Activated CD4-positive, CD25-positive, alpha-beta regulatory T cell (primary cell): ENCODE data around the gene LTA.

Experiments
- DNase-seq, 4 experiments: peaks; one replicate each; lab custom pipeline; 2025; lab: John Stamatoyannopoulos, UW

The LTA gene

GRCh38 chr6:31541658-31542521 lies 30.2 kb upstream of the LTA start, which contains the start of gene DDX39B:
Gene DDX39B, minus strand, starts transcription at chr6:31542003. Its CDS starts 1,471 bp downstream, at chr6:31540532.
- peak; percentile 73 to 87 (median 84) for DNase-seq

DNA sequence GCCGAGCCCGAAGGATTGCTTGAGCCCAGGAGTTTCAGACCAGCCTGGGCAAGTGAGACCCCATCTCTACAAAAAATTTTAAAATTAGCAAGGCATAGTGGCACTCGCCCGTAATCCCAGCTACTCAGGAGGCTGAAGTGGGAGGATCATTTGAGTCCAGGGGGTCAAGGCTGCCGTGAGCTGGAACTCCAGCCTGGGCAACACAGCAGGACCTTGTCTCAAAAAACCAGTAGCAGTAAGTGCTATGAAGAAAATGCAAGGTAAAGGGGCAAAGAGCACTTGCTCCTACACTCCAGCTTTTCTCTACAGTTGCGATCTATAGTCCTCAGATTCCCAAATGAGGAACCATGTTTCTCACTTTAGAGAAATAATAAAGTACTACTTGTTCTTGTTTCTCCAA lies 28.4 kb upstream of the LTA start:
- DNase-seq, result no peak

DNA sequence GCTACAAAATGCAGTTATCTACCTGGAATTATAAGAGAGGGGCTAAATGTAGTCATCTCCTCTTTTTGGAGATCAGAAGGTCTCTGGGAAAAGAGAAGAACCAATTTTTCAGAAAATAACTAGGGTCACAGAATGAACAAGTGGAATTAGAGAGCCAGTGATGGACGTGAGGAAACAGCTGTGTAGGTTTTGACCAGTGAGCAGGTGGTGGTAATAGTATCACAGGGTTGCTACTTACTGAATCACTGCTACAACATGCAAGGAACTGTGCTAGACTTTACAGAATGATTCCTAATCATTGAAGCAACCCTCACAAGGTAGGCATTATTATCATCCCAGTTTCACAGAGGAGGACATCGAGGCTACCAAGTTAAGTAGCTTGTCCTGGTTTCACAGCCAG lies 27.4 kb upstream of the LTA start:
- no peak for DNase-seq

DNA sequence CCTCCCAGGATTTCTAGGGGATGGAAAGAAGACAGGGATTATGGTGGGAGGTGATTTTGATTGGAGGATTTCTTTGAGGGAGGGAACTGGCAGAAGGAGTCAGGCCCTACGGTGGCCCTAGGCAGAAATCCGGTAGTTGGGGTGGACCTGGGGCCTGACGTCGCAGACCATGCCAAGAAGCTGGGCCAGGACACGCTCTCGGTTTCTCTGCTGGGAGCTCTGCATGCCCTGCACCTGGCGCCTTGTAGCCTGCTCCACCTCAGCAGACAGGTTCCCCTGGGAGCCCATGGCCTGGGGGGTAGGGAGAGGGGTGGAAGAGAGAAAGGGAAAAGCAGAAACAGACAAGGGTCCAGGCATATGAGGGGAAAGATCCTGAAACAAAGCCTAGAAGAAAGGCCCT lies 26.8 kb upstream of the LTA start:
- no peak for DNase-seq

DNA sequence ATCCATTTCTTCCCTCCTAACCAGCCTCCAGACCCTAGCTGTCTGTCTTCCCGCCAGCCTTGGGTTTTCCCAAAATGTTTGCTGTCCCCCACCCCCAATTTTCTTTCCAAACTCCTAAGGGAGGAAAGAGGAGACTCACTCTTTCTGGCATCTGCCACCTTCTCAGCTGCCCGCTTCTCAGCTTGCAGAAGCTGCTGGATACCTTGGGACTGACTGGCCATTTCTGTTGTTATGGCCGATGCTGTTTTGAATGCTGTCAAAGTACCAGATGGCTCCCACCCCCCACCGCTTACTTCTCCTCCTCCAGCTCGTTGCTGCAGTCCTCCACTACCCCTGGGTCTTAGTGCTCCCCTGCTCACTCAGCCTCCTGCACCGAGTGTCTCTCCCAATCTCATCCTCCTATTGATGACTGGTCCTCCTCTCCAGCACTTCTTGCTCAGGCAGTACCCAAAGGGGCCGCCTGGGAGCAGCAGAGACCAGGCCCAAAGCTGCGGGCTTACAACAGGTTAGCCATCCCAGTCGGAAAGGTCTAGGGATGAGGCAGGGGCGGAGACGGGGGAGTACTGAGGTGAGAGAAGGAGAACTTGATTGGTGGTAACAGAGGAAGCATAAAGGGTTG lies 25.6 kb upstream of the LTA start, which contains the start of gene ATP6V1G2:
Gene ATP6V1G2, minus strand, starts transcription at position 270 of the 619 bp plus-strand sequence. Its CDS starts 49 bp downstream, at position 221.
- peak; percentile 58 to 86 (median 68) for DNase-seq

- peak; percentile 54 to 76 (median 70) for DNase-seq
Observed at GRCh38 chr6:31546958-31547726, 24.9 kb upstream of the LTA start, which contains the start of gene NFKBIL1. Gene NFKBIL1, plus strand, starts transcription at chr6:31547608. Its CDS starts 87 bp downstream, at chr6:31547695.

- no peak for DNase-seq
Observed at GRCh38 chr6:31547727-31548543, 24.2 kb upstream of the LTA start.

- no peak for DNase-seq
Observed at GRCh38 chr6:31548544-31548873, 23.6 kb upstream of the LTA start.

DNA sequence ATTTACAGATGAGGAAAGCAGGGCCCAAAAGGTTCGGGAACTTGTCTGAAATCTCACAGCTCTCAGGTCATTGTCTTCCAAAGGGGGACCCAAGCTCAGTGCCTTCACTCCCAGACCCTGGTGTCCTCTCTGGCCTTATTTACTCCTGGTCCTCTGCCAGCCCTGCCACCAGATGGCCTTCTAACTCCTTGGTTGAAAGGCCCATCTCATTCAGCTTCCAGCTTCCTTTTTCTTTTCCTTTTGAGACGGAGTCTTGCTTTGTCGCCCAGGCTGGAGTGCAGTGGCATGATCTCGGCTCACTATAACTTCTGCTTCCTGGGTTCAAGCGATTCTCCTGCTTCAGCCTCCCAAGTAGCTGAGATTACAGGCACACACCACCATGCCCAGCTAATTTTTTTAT lies 20.7 kb upstream of the LTA start:
- peak; percentile 27 to 43 (median 42) for DNase-seq

DNA sequence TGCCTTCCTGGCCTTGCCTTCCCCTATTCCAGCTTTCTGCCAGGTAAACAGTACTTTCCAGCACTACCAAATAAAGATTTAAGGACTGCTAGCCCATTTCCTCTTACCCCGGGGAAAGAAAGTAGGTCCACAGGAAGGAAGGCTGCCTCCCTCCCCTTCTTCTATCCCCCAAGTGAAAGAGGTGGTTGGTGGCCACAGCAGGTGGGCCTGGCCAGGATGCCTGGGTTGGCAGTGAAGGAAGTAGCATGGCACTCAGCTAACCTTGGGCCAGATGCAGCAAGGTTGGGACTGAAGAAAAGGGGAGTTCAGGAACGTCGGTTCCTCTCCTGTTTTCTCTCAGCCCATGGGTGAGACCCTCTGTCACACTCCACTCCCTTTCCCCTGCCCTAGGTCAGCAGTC lies 15.8 kb upstream of the LTA start:
- DNase-seq, result no peak

DNA sequence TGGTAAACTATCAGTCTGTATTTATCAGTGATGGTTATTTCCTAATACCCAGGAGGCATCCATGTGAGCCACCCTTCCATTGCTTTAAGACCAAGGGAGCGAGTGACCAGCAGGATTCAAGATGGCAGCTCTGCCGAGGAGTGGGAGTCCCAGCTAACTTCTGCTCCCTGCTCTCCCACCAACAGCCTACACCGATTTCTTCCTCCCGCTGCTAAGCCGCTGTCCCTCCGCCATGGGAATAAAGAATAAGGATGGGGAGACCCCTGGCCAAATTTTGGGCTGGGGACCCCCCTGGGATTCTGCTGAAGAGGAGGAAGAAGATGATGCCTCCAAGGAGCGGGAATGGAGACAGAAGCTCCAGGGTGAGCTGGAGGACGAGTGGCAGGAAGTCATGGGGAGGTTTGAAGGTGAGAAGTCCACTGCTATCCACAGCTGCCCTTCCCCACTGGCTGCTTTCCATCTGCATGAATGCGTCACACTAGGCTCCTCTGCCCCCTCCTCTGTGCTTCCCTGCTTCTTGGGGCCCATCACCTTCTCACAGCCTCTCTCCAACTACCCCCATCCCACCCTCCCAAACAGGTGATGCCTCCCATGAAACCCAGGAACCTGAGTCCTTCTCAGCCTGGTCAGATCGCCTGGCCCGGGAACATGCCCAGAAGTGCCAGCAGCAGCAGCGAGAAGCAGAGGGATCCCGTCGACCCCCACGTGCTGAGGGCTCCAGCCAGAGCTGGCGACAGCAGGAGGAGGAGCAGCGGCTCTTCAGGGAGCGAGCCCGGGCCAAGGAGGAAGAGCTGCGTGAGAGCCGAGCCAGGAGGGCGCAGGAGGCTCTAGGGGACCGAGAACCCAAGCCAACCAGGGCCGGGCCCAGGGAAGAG lies 14.4 kb upstream of the LTA start:
- DNase-seq, result no peak

- DNase-seq, result no peak
Observed at GRCh38 chr6:31558318-31558625, 13.8 kb upstream of the LTA start.

GRCh38 chr6:31558631-31559500 lies 13.2 kb upstream of the LTA start:
- peak in 3 of 4 experiments; percentile 26 to 41 (median 32) for DNase-seq

GRCh38 chr6:31559606-31559957 lies 12.5 kb upstream of the LTA start:
- no peak for DNase-seq

GRCh38 chr6:31559958-31560696 lies 12.0 kb upstream of the LTA start:
- DNase-seq, result peak in 2 of 4 experiments; percentile 18 to 30

GRCh38 chr6:31560697-31561058 lies 11.4 kb upstream of the LTA start:
- DNase-seq, result no peak

DNA sequence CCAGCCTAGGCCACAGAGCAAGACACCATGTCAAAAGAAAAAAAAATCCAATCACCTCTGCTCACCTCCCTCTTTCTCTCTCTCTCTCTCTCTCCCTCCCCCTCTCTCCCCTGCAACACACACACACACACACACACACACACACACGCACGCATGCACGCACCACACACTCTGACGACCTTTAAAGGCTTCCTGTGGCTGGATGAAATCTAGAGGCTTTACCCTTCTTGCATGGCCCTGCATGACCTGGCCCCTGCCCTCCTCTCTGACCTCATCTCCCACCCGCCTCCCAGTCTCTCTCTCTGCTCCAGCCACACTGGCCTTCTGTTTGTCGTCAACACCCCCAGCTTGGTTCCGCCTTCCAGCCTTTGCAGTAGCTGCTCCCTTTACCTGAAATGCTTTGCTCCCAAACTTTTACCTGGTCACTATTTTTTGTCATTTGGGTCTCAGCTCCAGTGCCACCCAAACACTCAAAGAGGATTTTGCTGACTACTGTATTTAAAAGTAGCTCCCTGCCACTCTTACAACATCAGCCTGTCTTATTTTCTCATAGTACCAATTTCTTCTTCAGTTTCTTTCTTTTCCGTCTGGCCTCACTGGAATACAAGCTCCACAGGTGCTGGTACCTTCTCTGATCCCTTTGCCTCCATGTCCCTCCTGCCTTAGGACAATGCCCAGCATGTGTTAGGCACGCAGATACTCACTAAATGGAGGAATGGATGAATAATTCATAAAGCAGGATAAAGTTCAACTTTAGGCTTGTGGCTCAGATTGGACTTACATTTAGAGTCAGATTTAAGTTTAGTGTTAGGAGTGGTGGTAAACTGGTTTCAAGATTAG lies 4.3 kb upstream of the LTA start:
- peak in 1 of 4 experiments; percentile 17 for DNase-seq

DNA sequence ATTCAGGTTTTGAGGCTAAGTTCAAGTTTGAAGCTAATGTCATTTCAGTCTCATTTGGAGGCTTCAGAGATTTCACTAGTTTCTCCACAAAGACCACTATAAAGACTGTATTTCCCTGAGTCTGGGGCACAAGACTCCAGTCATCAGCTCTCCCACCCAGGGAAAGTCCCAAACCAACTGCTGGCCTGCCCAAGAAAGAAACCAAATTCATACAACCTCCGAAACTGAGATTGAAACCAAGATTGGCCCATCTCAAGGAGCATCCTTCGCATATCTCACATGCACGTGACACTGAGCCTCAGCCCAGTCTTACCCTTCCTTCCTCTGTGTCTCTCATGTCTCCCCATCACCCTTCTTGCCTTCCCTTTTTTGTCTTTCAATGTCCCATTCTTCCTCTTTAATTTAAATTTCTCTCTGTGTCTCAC lies 3.5 kb upstream of the LTA start:
- peak in 2 of 4 experiments; percentile 29 to 36 for DNase-seq
